Measurements from ENCODE around the gene ADCY7. TPM values are rescaled to one million over a fixed set of nuclear protein-coding genes. Genes with fewer than 3 reads are reported as not detected.

The ADCY7 gene
- total and polyA plus RNA-seq, 9 of the 15 experiments (the other 6 are each of a cell fraction or from before 2014, with no cell fraction given) = 2.3 to 108 (median 28.6) TPM

- H3K79me2 ChIP-seq (ENCODE audit: control insufficient read depth, insufficient read depth, low read length) = peaks cover 66% of the 10 kb centered on the region; the same call in 2 of the 3 replicates
- no peak overlapping the region for H3K4me2 ChIP-seq (ENCODE audit: insufficient read depth, low read length)
- no peaks in the 10 kb centered on the region for H3K9me1 ChIP-seq (ENCODE audit: control insufficient read depth, insufficient read depth, low read length)
- ChIA-PET CTCF (ENCODE audit: low intra/inter-chr PET ratio) (no interaction called here), POLR2A (interaction anchor here (0.5 to 1.5 kb wide), 3 partner anchors 46 to 114 kb away, joined by 3 to 4 read pairs (median 3); no protein-coding TSS in a partner anchor)
- no peaks in the 10 kb centered on the region for H3K27me3 ChIP-seq (ENCODE audit: control insufficient read depth in 2 of 2, insufficient read depth in 2 of 2, low read length in 2 of 2)
- intact Hi-C loops (cut with micrococcal nuclease) (no loop called here), in situ Hi-C loops (cut with MboI) (loop anchor here (10.0 kb wide), 1 partner anchor 335 kb away; the partner anchor contains the start of gene CNEP1R1)
- FAIRE-seq (no peak), ATAC-seq (no peak), DNase-seq (ENCODE audit: extremely low read depth in 1 of 4, low spot score in 3 of 4) (no peak)
- no peak overlapping the region for H2AFZ ChIP-seq (ENCODE audit: low read depth, low read length)
- WGBS (ENCODE audit: insufficient coverage, low coverage, missing lambda C conversion rate) = 82% methylated on average over 6 of the region's 6 CpGs
- no TSS peak for BruUV-seq (replicated peaks)
- H4K20me1 ChIP-seq (replicated peaks; ENCODE audit: control insufficient read depth, insufficient read depth, low read length) = no peaks in the 10 kb centered on the region
- no peak overlapping the region for H3K27ac ChIP-seq (ENCODE audit: extremely low read depth, low read depth, low read length)
- H3K4me1 ChIP-seq (replicated peaks in 1 of 2; ENCODE audit: control insufficient read depth in 2 of 2, insufficient read depth in 2 of 2, low read length in 2 of 2) = no peaks in the 10 kb centered on the region
- H3K4me3 ChIP-seq = no peak overlapping the region
- H3K9ac ChIP-seq (ENCODE audit: insufficient read depth in 1 of 2, low read depth in 2 of 2, low read length in 2 of 2) = no peak overlapping the region
- H3K9me3 ChIP-seq (replicated peaks; ENCODE audit: control insufficient read depth, insufficient read depth, low read depth, low read length) = no peaks in the 10 kb centered on the region
- H3K36me3 ChIP-seq (ENCODE audit: control insufficient read depth, insufficient read depth, low read length) = peaks cover 90% of the 10 kb centered on the region
- TF ChIP-seq TFAM (CRISPR knock-in tag; conservative IDR thresholded peaks at IDR 0.05) (no peak), HLTF (IDR thresholded peaks at IDR 0.05) (no peak), NBN (IDR thresholded peaks at IDR 0.05; ENCODE audit: low read depth) (no peak), ZNF316 (IDR thresholded peaks at IDR 0.05) (peak; percentile 42; the same call in 1 of the 2 replicates), ZBTB40 (IDR thresholded peaks at IDR 0.05) (no peak), ZBTB40 (CRISPR knock-in tag; IDR thresholded peaks at IDR 0.05) (no peak), MEF2D (tag; conservative IDR thresholded peaks at IDR 0.05; ENCODE audit: low read depth) (no peak), RNF219 (CRISPR knock-in tag; IDR thresholded peaks at IDR 0.05) (no peak), TRIM25 (IDR thresholded peaks at IDR 0.05; ENCODE audit: borderline replicate concordance) (no peak)
Measured at GRCh38 chr16:50360033-50360778, 93.9 kb downstream of the ADCY7 start.
